ENCODE data around the gene PPARGC1A.

Gene PPARGC1A, protein sequence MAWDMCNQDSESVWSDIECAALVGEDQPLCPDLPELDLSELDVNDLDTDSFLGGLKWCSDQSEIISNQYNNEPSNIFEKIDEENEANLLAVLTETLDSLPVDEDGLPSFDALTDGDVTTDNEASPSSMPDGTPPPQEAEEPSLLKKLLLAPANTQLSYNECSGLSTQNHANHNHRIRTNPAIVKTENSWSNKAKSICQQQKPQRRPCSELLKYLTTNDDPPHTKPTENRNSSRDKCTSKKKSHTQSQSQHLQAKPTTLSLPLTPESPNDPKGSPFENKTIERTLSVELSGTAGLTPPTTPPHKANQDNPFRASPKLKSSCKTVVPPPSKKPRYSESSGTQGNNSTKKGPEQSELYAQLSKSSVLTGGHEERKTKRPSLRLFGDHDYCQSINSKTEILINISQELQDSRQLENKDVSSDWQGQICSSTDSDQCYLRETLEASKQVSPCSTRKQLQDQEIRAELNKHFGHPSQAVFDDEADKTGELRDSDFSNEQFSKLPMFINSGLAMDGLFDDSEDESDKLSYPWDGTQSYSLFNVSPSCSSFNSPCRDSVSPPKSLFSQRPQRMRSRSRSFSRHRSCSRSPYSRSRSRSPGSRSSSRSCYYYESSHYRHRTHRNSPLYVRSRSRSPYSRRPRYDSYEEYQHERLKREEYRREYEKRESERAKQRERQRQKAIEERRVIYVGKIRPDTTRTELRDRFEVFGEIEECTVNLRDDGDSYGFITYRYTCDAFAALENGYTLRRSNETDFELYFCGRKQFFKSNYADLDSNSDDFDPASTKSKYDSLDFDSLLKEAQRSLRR

GRCh38 chr4:23889814-23890341 lies at the start of gene PPARGC1A:
Gene PPARGC1A, minus strand, starts transcription at chr4:23890047. Its CDS starts 90 bp downstream, at chr4:23889957.
- no peaks in the 10 kb centered on the region for H3K36me3 ChIP-seq (ENCODE audit: control insufficient read depth in 2 of 2, insufficient read depth in 2 of 2, low read length in 2 of 2)
- H3K9ac ChIP-seq (ENCODE audit: low read depth in 1 of 2, low read length in 2 of 2), result peak within 1 kb of the TSS; percentile 56 to 63
- no peaks in the 10 kb centered on the region for H3K27me3 ChIP-seq (ENCODE audit: control insufficient read depth in 2 of 2, insufficient read depth in 2 of 2, low read length in 2 of 2)
- H3K27ac ChIP-seq (ENCODE audit: low read depth in 2 of 2, low read length in 2 of 2), result peak within 1 kb of the TSS; percentile 64 to 66
- peak within 1 kb of the TSS; percentile 71 to 89 for H3K4me3 ChIP-seq (ENCODE audit: low read length in 2 of 2)
- H3K4me1 ChIP-seq (ENCODE audit: control insufficient read depth in 2 of 2, insufficient read depth in 2 of 2, low read length in 2 of 2), result peaks cover 10 to 12% of the 10 kb centered on the region in 2 donors
- no peaks in the 10 kb centered on the region for H3K9me3 ChIP-seq (ENCODE audit: control insufficient read depth in 2 of 2, low read length in 2 of 2)

GRCh38 chr4:23938796-23939195 lies 48.9 kb upstream of the PPARGC1A start:
- no peaks in the 10 kb centered on the region for H3K9me3 ChIP-seq (ENCODE audit: control insufficient read depth in 2 of 2, low read length in 2 of 2)

DNA sequence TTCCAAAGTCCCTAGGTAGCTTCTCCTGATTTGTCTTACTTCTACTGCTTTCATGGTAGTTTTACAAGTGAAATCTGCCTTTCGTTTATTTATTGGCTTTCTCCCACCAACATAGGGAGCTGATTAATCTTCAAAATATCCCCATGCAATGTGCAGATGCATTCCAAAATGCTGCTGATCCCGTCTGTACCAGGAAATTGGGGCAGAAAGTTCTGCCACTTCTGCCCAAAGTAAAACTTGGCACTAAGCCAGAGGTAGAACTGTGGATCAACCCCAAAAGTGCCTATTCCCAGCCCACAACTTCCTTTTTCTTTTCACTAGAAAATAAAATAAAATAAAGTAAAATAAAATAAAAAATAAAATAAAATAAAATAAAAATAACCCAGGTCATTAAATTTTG lies 47.3 kb upstream of the PPARGC1A start:
- no peak overlapping the region for H3K4me3 ChIP-seq (ENCODE audit: low read length in 2 of 2)
- no peaks in the 10 kb centered on the region for H3K9me3 ChIP-seq (ENCODE audit: control insufficient read depth in 2 of 2, low read length in 2 of 2)
- no peaks in the 10 kb centered on the region for H3K36me3 ChIP-seq (ENCODE audit: control insufficient read depth in 2 of 2, insufficient read depth in 2 of 2, low read length in 2 of 2)
- no peak overlapping the region for H3K27ac ChIP-seq (ENCODE audit: low read depth in 2 of 2, low read length in 2 of 2)
- no peaks in the 10 kb centered on the region for H3K4me1 ChIP-seq (ENCODE audit: control insufficient read depth in 2 of 2, insufficient read depth in 2 of 2, low read length in 2 of 2)
- no peak overlapping the region for H3K9ac ChIP-seq (ENCODE audit: low read depth in 1 of 2, low read length in 2 of 2)
- H3K27me3 ChIP-seq (ENCODE audit: control insufficient read depth in 2 of 2, insufficient read depth in 2 of 2, low read length in 2 of 2), result no peaks in the 10 kb centered on the region

More at GRCh38 chr4:23938796-23939195, 48.9 kb upstream of the PPARGC1A start:
- no peaks in the 10 kb centered on the region for H3K4me1 ChIP-seq (ENCODE audit: control insufficient read depth in 2 of 2, insufficient read depth in 2 of 2, low read length in 2 of 2)
- H3K9ac ChIP-seq (ENCODE audit: low read depth in 1 of 2, low read length in 2 of 2), result no peak overlapping the region
- no peaks in the 10 kb centered on the region for H3K36me3 ChIP-seq (ENCODE audit: control insufficient read depth in 2 of 2, insufficient read depth in 2 of 2, low read length in 2 of 2)
- H3K27ac ChIP-seq (ENCODE audit: low read depth in 2 of 2, low read length in 2 of 2), result no peak overlapping the region
- no peak overlapping the region for H3K4me3 ChIP-seq (ENCODE audit: low read length in 2 of 2)
- no peaks in the 10 kb centered on the region for H3K27me3 ChIP-seq (ENCODE audit: control insufficient read depth in 2 of 2, insufficient read depth in 2 of 2, low read length in 2 of 2)

DNA sequence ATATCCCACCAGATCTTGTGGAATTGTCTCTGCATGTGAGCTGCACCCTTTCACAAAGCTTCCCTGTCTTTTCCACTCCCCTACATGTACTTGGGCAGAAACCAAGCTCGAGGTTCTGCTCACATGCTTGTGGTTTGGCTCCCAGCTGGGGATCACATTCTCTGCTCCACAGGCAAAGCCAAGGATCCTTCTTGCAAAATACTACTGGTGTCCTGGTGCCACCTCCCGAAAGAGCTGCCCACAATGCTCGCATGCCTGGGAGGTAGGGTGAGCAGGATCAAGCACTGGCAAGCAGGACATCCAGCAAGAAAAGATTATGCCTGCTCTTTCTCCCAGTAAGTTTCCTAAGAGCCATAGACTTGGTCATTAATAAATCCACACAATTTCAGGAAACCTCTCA lies 45.1 kb upstream of the PPARGC1A start:
- no peak overlapping the region for H3K9ac ChIP-seq (ENCODE audit: low read depth in 1 of 2, low read length in 2 of 2)
- no peak overlapping the region for H3K4me3 ChIP-seq (ENCODE audit: low read length in 2 of 2)
- H3K36me3 ChIP-seq (ENCODE audit: control insufficient read depth in 2 of 2, insufficient read depth in 2 of 2, low read length in 2 of 2), result no peaks in the 10 kb centered on the region
- no peak overlapping the region for H3K27ac ChIP-seq (ENCODE audit: low read depth in 2 of 2, low read length in 2 of 2)
- H3K4me1 ChIP-seq (ENCODE audit: control insufficient read depth in 2 of 2, insufficient read depth in 2 of 2, low read length in 2 of 2), result peaks cover 4 to 6% of the 10 kb centered on the region in 2 donors
- no peaks in the 10 kb centered on the region for H3K9me3 ChIP-seq (ENCODE audit: control insufficient read depth in 2 of 2, low read length in 2 of 2)
- no peaks in the 10 kb centered on the region for H3K27me3 ChIP-seq (ENCODE audit: control insufficient read depth in 2 of 2, insufficient read depth in 2 of 2, low read length in 2 of 2)

GRCh38 chr4:23934223-23934622 lies 44.4 kb upstream of the PPARGC1A start:
- no peak overlapping the region for H3K27ac ChIP-seq (ENCODE audit: low read depth in 2 of 2, low read length in 2 of 2)

DNA sequence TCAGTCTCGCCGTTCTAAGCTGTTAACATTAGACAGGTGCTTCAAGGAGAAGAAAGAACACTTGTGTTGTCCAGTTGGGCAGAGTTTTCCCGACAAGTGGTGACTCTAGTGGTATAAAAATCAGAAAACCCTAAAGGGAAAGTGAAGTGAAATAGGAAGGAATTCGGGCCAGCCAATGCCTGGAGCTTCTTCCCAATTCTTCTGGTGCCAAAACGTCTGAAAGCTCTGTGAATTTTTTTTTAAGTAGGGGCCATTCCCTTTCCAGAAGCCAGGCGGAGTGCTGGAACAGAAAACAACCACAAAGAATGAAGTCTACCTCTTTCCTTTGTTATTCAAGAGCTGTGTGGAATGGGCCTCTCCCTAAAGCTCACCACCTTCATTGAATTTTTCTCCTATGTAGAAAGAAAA lies 43.1 kb upstream of the PPARGC1A start:
- Histone ChIP-seq H3K9ac (ENCODE audit: low read depth in 1 of 2, low read length in 2 of 2) (no peak overlapping the region), H3K27me3 (ENCODE audit: control insufficient read depth in 2 of 2, insufficient read depth in 2 of 2, low read length in 2 of 2) (no peaks in the 10 kb centered on the region), H3K4me3 (ENCODE audit: low read length in 2 of 2) (no peak overlapping the region), H3K36me3 (ENCODE audit: control insufficient read depth in 2 of 2, insufficient read depth in 2 of 2, low read length in 2 of 2) (no peaks in the 10 kb centered on the region), H3K4me1 (ENCODE audit: control insufficient read depth in 2 of 2, insufficient read depth in 2 of 2, low read length in 2 of 2) (peaks cover 4 to 6% of the 10 kb centered on the region in 2 donors), H3K9me3 (ENCODE audit: control insufficient read depth in 2 of 2, low read length in 2 of 2) (no peaks in the 10 kb centered on the region), H3K27ac (ENCODE audit: low read depth in 2 of 2, low read length in 2 of 2) (no peak overlapping the region)

More at GRCh38 chr4:23934223-23934622, 44.4 kb upstream of the PPARGC1A start:
- Histone ChIP-seq H3K36me3 (ENCODE audit: control insufficient read depth in 2 of 2, insufficient read depth in 2 of 2, low read length in 2 of 2) (no peaks in the 10 kb centered on the region), H3K9ac (ENCODE audit: low read depth in 1 of 2, low read length in 2 of 2) (no peak overlapping the region), H3K4me1 (ENCODE audit: control insufficient read depth in 2 of 2, insufficient read depth in 2 of 2, low read length in 2 of 2) (peaks cover 4 to 6% of the 10 kb centered on the region in 2 donors), H3K4me3 (ENCODE audit: low read length in 2 of 2) (no peak overlapping the region), H3K9me3 (ENCODE audit: control insufficient read depth in 2 of 2, low read length in 2 of 2) (no peaks in the 10 kb centered on the region), H3K27me3 (ENCODE audit: control insufficient read depth in 2 of 2, insufficient read depth in 2 of 2, low read length in 2 of 2) (no peaks in the 10 kb centered on the region)

DNA sequence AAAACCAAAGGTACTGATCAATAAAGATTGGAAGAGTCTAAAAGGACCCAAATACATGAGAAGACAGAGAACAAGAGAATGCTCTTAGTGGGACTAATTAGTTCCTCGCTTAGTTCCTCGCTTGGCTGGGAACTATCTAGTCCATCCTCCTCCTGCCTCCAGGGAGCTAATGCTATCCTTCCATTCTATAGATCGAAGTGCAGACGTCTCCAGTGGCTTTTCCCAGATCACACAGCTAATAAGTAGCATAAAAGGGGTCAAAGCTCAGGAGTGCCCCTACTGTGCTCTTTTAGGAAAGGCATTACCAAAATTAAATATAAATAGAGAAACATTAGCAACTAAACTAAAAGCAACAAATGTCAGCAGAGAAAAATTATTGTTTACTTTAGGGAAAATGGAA lies 42.3 kb upstream of the PPARGC1A start:
- Histone ChIP-seq H3K9me3 (ENCODE audit: control insufficient read depth in 2 of 2, low read length in 2 of 2) (no peaks in the 10 kb centered on the region), H3K4me1 (ENCODE audit: control insufficient read depth in 2 of 2, insufficient read depth in 2 of 2, low read length in 2 of 2) (peaks cover 4 to 6% of the 10 kb centered on the region in 2 donors), H3K9ac (ENCODE audit: low read depth in 1 of 2, low read length in 2 of 2) (no peak overlapping the region), H3K36me3 (ENCODE audit: control insufficient read depth in 2 of 2, insufficient read depth in 2 of 2, low read length in 2 of 2) (no peaks in the 10 kb centered on the region), H3K27me3 (ENCODE audit: control insufficient read depth in 2 of 2, insufficient read depth in 2 of 2, low read length in 2 of 2) (no peaks in the 10 kb centered on the region), H3K27ac (ENCODE audit: low read depth in 2 of 2, low read length in 2 of 2) (peak overlapping the region in 1 of 2 donors; percentile 71), H3K4me3 (ENCODE audit: low read length in 2 of 2) (no peak overlapping the region)

DNA sequence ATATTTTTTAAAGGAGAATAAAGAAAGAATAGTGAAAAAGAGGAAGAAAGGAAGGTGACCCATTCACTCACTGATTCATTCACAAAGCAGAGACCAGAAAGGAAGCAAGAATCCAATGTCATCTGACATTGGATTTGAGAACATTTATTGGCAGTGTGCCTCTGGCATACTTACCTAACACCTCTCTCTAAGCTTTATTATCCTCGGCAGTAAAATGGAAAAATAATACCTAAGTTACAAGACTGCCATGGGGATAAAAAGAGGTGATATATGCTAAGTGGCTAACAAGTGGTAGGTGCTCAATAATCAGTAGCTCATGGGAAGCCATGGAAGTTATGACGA lies 41.6 kb upstream of the PPARGC1A start:
- Histone ChIP-seq H3K27ac (ENCODE audit: low read depth in 2 of 2, low read length in 2 of 2) (peak overlapping the region; percentile 62 to 71), H3K9me3 (ENCODE audit: control insufficient read depth in 2 of 2, low read length in 2 of 2) (no peaks in the 10 kb centered on the region), H3K4me3 (ENCODE audit: low read length in 2 of 2) (no peak overlapping the region), H3K27me3 (ENCODE audit: control insufficient read depth in 2 of 2, insufficient read depth in 2 of 2, low read length in 2 of 2) (no peaks in the 10 kb centered on the region), H3K9ac (ENCODE audit: low read depth in 1 of 2, low read length in 2 of 2) (no peak overlapping the region), H3K36me3 (ENCODE audit: control insufficient read depth in 2 of 2, insufficient read depth in 2 of 2, low read length in 2 of 2) (no peaks in the 10 kb centered on the region), H3K4me1 (ENCODE audit: control insufficient read depth in 2 of 2, insufficient read depth in 2 of 2, low read length in 2 of 2) (peaks cover 4 to 6% of the 10 kb centered on the region in 2 donors)

DNA sequence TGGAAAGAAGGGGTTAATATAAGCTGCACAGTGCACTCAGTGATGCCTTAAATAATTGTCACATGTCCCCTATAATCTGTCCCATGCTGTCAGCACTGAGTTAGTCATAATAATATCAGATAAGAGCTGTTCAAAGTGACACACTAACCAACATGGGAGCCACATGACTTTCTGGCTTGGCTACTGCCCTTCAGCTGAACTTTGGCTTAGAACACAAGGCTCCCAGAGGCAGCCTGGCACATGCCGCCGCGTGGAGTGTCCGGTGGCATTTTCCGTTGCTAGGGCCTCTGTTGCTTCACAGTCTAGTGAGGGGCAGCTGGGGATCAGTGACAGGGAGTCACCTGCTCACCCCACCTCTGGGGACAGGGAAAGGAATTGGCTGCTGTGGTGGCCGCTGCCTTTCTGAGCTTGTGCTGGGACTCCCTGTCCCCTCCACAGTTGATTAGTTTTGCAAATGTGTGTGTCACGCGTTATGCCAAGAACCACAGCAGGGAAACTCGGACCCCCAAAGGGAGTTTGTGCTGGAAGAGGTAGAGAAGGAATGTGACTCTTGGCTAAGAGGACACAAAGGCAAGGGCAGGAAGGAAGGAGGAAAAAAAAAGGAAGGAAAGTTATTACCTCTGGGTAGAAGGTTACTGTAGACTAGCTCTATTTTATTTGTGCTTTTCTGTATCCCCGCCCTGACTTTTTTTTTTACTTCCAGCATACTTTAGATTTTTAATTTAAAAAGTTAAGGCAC lies 41.1 kb upstream of the PPARGC1A start:
- H3K27ac ChIP-seq (ENCODE audit: low read depth in 2 of 2, low read length in 2 of 2), result peak overlapping the region; percentile 62 to 71
- H3K9ac ChIP-seq (ENCODE audit: low read depth in 1 of 2, low read length in 2 of 2), result no peak overlapping the region
- H3K36me3 ChIP-seq (ENCODE audit: control insufficient read depth in 2 of 2, insufficient read depth in 2 of 2, low read length in 2 of 2), result no peaks in the 10 kb centered on the region
- H3K4me1 ChIP-seq (ENCODE audit: control insufficient read depth in 2 of 2, insufficient read depth in 2 of 2, low read length in 2 of 2), result peaks cover 4 to 6% of the 10 kb centered on the region in 2 donors
- H3K9me3 ChIP-seq (ENCODE audit: control insufficient read depth in 2 of 2, low read length in 2 of 2), result no peaks in the 10 kb centered on the region
- no peak overlapping the region for H3K4me3 ChIP-seq (ENCODE audit: low read length in 2 of 2)
- no peaks in the 10 kb centered on the region for H3K27me3 ChIP-seq (ENCODE audit: control insufficient read depth in 2 of 2, insufficient read depth in 2 of 2, low read length in 2 of 2)
